HCT116 (cell line): ENCODE measurements around the gene TRHDE. TPM values are rescaled to one million over a fixed set of nuclear protein-coding genes. Genes with fewer than 3 reads are reported as not detected.
A peak's percentile ranks its signal among the peaks of the same experiment; 100 is the strongest.

ENCODE experiments used
- ATAC-seq: fragments of 200-7000 bp; cut with Tn5 transposase; 2 replicates; pipeline ENCODE4 v1.9.1; 2020; ENCODE audit warnings: mild to moderate bottlenecking, moderate library complexity
- BruUV-seq: library from RNA; stranded (reverse); fragments of 400-500 nt; replicated peaks from 2 replicates; lab custom pipeline; 2021; lab: Mats Ljungman, UMichigan
- CTCF ChIA-PET: fragments of 300-600 bp; sonication (Branson Sonifier 250); formaldehyde crosslinking; loops from one replicate; lab custom pipeline; 2021; ENCODE audit warnings: antibody characterized with exemption; lab: Charles Lee
- POLR2A ChIA-PET: fragments of 300-600, 350-600 bp; sonication (Branson Sonifier 250); formaldehyde crosslinking; loops from one replicate; lab custom pipeline; 2021; ENCODE audit warnings: antibody characterized with exemption; lab: Charles Lee
- RAD21 ChIA-PET, 2 experiments: fragments of 300-600 bp; sonication (Branson Sonifier 250); formaldehyde crosslinking; loops; one replicate each; lab custom pipeline; 2023; ENCODE audit warnings: low total read pairs in 2 of 2; ENCODE audit not compliant: uncharacterized antibody in 2 of 2, unreplicated experiment in 2 of 2, low non-redundant PET in 1 of 2; lab: Charles Lee
- DNase-seq: peaks from one replicate; pipeline ENCODE4 v3.0.0-alpha.2; 2010; ENCODE audit warnings: low read depth, low spot score
- H2AFZ ChIP-seq: fragments of 200-600 bp; shearing (Covaris generic), sonication (generic); 2 replicates; pipeline ENCODE4 v1.6.1; 2017; ENCODE audit warnings: low read depth, mixed run types, mixed read lengths, antibody characterized with exemption, low read length; ENCODE audit not compliant: poor library complexity, severe bottlenecking
- H3K27ac ChIP-seq: 2 replicates; pipeline ENCODE4 v1.5.1; 2012; ENCODE audit warnings: low read depth, low read length
- H3K27me3 ChIP-seq: fragments of 200-600 bp; sonication (generic); 2 replicates; pipeline ENCODE4 v1.6.1; 2016; ENCODE audit warnings: mixed run types, low read length, mixed read lengths; ENCODE audit not compliant: insufficient read depth
- H3K36me3 ChIP-seq, 2 experiments: fragments of 200-500 bp in 1 of 2; fragments of 200-600 bp in 1 of 2; sonication (Bioruptor generic) in 1 of 2; sonication (generic) in 1 of 2; 2 replicates each; pipeline versions ENCODE4 v1.5.1 to v1.6.1; 2014 to 2016; ENCODE audit warnings: low read length in 2 of 2, inconsistent platforms in 1 of 2, mixed read lengths in 1 of 2, mixed run types in 1 of 2; ENCODE audit not compliant: insufficient read depth in 2 of 2, control insufficient read depth in 1 of 2
- H3K4me1 ChIP-seq, 2 experiments: fragments of 200-600 bp in 1 of 2; sonication (generic) in 1 of 2; 2 replicates each; pipeline versions ENCODE4 v1.5.1 to v1.6.1; 2012 to 2017; ENCODE audit warnings: low read length in 2 of 2, inconsistent platforms in 1 of 2, mild to moderate bottlenecking in 1 of 2, mixed read lengths in 1 of 2, mixed run types in 1 of 2, moderate library complexity in 1 of 2; ENCODE audit not compliant: insufficient read depth in 2 of 2, control insufficient read depth in 1 of 2
- H3K4me2 ChIP-seq: fragments of 200-600 bp; sonication (generic); 2 replicates; pipeline ENCODE4 v1.6.1; 2017; ENCODE audit warnings: mixed run types, low read length, mixed read lengths
- H3K4me3 ChIP-seq, 2 experiments: fragments of 200-600 bp in 1 of 2; sonication (generic) in 1 of 2; replicated peaks in 1 of 2; 2 replicates each; pipeline ENCODE4 v1.5.1; 2011 to 2016; ENCODE audit warnings: low read length in 2 of 2, control low read depth in 1 of 2, low read depth in 1 of 2, mild to moderate bottlenecking in 1 of 2, mixed read lengths in 1 of 2, mixed run types in 1 of 2
- H3K79me2 ChIP-seq: fragments of 200-600 bp; sonication (generic); 2 replicates; pipeline ENCODE4 v1.6.1; 2017; ENCODE audit warnings: mild to moderate bottlenecking, mixed run types, low read length, moderate library complexity, mixed read lengths; ENCODE audit not compliant: insufficient read depth
- H3K9ac ChIP-seq: fragments of 200-600 bp; sonication (generic); 2 replicates; pipeline ENCODE4 v1.6.1; 2016; ENCODE audit warnings: low read length, mixed read lengths
- H3K9me2 ChIP-seq: fragments of 200-600 bp; sonication (generic), shearing (Covaris generic); 2 replicates; pipeline ENCODE4 v1.6.1; 2017; ENCODE audit warnings: mixed run types, mild to moderate bottlenecking, moderate library complexity; ENCODE audit not compliant: insufficient read depth
- H3K9me3 ChIP-seq, 2 experiments: fragments of 200-500 bp in 1 of 2; fragments of 200-600 bp in 1 of 2; sonication (Bioruptor generic) in 1 of 2; sonication (generic) in 1 of 2; 2 replicates each; pipeline ENCODE4 v1.6.1; 2014 to 2017; ENCODE audit warnings: low read length in 2 of 2, mixed read lengths in 2 of 2, inconsistent platforms in 1 of 2, low read depth in 1 of 2, mild to moderate bottlenecking in 1 of 2, mixed run types in 1 of 2, moderate library complexity in 1 of 2; ENCODE audit not compliant: control insufficient read depth in 1 of 2, insufficient read depth in 1 of 2
- H4K20me1 ChIP-seq: fragments of 200-600 bp; sonication (generic), shearing (Covaris generic); 2 replicates; pipeline ENCODE4 v1.6.1; 2017; ENCODE audit warnings: mixed run types, mild to moderate bottlenecking, moderate library complexity; ENCODE audit not compliant: insufficient read depth
- CEBPB ChIP-seq: IDR thresholded peaks from 2 replicates; pipeline ENCODE4 v1.6.1; 2012; ENCODE audit warnings: low read depth
- CTCF ChIP-seq, 3 experiments: fragments of 200-600 bp in 1 of 3; sonication (generic) in 1 of 3; IDR thresholded peaks in 2 of 3; conservative IDR thresholded peaks in 1 of 3; 2 replicates each; pipeline ENCODE4 v1.5.1; 2012 to 2017; ENCODE audit warnings: low read depth in 2 of 3, low read length in 2 of 3, antibody characterized with exemption in 1 of 3, borderline replicate concordance in 1 of 3, control low read depth in 1 of 3, mild to moderate bottlenecking in 1 of 3, mixed read lengths in 1 of 3, mixed run types in 1 of 3, moderate library complexity in 1 of 3; ENCODE audit not compliant: insufficient read depth in 1 of 3
- EGR1 ChIP-seq: IDR thresholded peaks from 2 replicates; pipeline ENCODE4 v1.6.1; 2012; ENCODE audit warnings: low read depth
- FOSL1 ChIP-seq: IDR thresholded peaks from 2 replicates; pipeline ENCODE4 v1.6.1; 2012; ENCODE audit warnings: low read depth
- JUND ChIP-seq: IDR thresholded peaks from 2 replicates; pipeline ENCODE4 v1.6.1; 2012
- POLR2A ChIP-seq: IDR thresholded peaks from 2 replicates; pipeline ENCODE4 v1.7.0; 2011; ENCODE audit warnings: borderline replicate concordance; ENCODE audit not compliant: insufficient read depth, insufficient read length; ENCODE audit errors: extremely low read depth
- POLR2AphosphoS5 ChIP-seq: IDR thresholded peaks from 2 replicates; pipeline ENCODE4 v1.6.1; 2011; ENCODE audit warnings: mild to moderate bottlenecking, low read depth, low read length, moderate library complexity
- RAD21 ChIP-seq: IDR thresholded peaks from 2 replicates; pipeline ENCODE4 v1.6.1; 2012; ENCODE audit warnings: low read depth, mild to moderate bottlenecking
- SIN3A ChIP-seq: IDR thresholded peaks from 2 replicates; pipeline ENCODE4 v1.6.1; 2012; ENCODE audit warnings: low read depth
- TCF7L2 ChIP-seq: IDR thresholded peaks from 2 replicates; pipeline ENCODE4 v1.7.0; 2011; ENCODE audit warnings: borderline replicate concordance, inconsistent platforms; ENCODE audit not compliant: insufficient read depth, insufficient read length; ENCODE audit errors: extremely low read depth
- YY1 ChIP-seq: IDR thresholded peaks from 2 replicates; pipeline ENCODE4 v1.6.1; 2011; ENCODE audit warnings: low read length, low read depth, moderate library complexity, mild to moderate bottlenecking; ENCODE audit not compliant: insufficient replicate concordance; ENCODE audit errors: extremely low read depth
- ZFX ChIP-seq: fragments of 450-650 bp; IDR thresholded peaks from 2 replicates; pipeline ENCODE4 v1.6.1; 2017
- ZNF274 ChIP-seq: fragments of 200-500 bp; sonication (Bioruptor generic); IDR thresholded peaks from 2 replicates; pipeline ENCODE4 v1.6.1; 2014; ENCODE audit warnings: mild to moderate bottlenecking, low read depth, low read length, inconsistent platforms
- intact Hi-C: fragments of 100-400 bp; cut with micrococcal nuclease; formaldehyde crosslinking; loops from 2 replicates; pipeline ENCODE4 v1.10.0; 2022
- total RNA-seq: library from RNA; stranded (reverse); gene quantifications from one replicate; pipeline ENCODE4 v1.2.1, GENCODE V29; 2021; ENCODE audit not compliant: unreplicated experiment

The TRHDE gene
- total RNA-seq, 1 experiment from 2014 or later = 2.9 TPM

- H3K4me2 ChIP-seq = no peak overlapping the region
- CTCF ChIA-PET = interaction anchor here (1.1 to 1.9 kb wide), 3 partner anchors 12 to 251 kb away, joined by 3 to 7 read pairs (median 4); no protein-coding TSS in a partner anchor
- no peak for DNase-seq
- POLR2A ChIA-PET = no interaction called here
- TF ChIP-seq CEBPB (no peak), SIN3A (no peak), POLR2AphosphoS5 (no peak), EGR1 (no peak), CTCF (IDR thresholded peaks at IDR 0.05 in 2 of 3, conservative IDR thresholded peaks at IDR 0.05 in 1 of 3; ENCODE audit: borderline replicate concordance in 1 of 3, insufficient read depth in 1 of 3, low read depth in 2 of 3, low read length in 2 of 3) (peak; percentile 37 to 42 (median 39); a peak in 5 of 6 replicates), TCF7L2 (no peak), ZFX (no peak), POLR2A (no peak), JUND (no peak), YY1 (no peak), ZNF274 (no peak), FOSL1 (no peak), RAD21 (peak; percentile 37; the same call in 1 of the 2 replicates)
- TF ChIP-seq, all 23 proteins: peak for 2
- no peaks in the 10 kb centered on the region for H3K9me3 ChIP-seq
- H3K9ac ChIP-seq = no peak overlapping the region
- RAD21 ChIA-PET = no interaction called here
- BruUV-seq = no TSS peak
- no peak overlapping the region for H3K27ac ChIP-seq
- no peaks in the 10 kb centered on the region for H3K27me3 ChIP-seq
- H2AFZ ChIP-seq = peak overlapping the region; percentile 31
- no peaks in the 10 kb centered on the region for H4K20me1 ChIP-seq
- no peaks in the 10 kb centered on the region for H3K36me3 ChIP-seq
- H3K4me1 ChIP-seq = peaks cover 0 to 7% of the 10 kb centered on the region in 2 experiments; a peak in 1 of 4 replicates
- H3K79me2 ChIP-seq = no peaks in the 10 kb centered on the region
- intact Hi-C loops = no loop called here
- no peak overlapping the region for H3K4me3 ChIP-seq
- no peaks in the 10 kb centered on the region for H3K9me2 ChIP-seq
- ATAC-seq = no peak
Observed at GRCh38 chr12:72267974-72268373, 4.2 kb upstream of the TRHDE start.
